H1 (cell line): ENCODE results near the gene TC2N. TPM values are rescaled to one million over a fixed set of nuclear protein-coding genes. Genes with fewer than 3 reads are reported as not detected.

Experiments used
- CTCF ChIA-PET: fragments of 300-600 bp; sonication (Branson Sonifier 250); formaldehyde crosslinking; loops from one replicate; lab custom pipeline; 2021; ENCODE audit not compliant: partially characterized antibody; lab: Charles Lee
- POLR2A ChIA-PET: fragments of 300-600 bp; sonication (Branson Sonifier 250); formaldehyde crosslinking; loops from one replicate; lab custom pipeline; 2021; ENCODE audit warnings: inconsistent platforms; ENCODE audit not compliant: partially characterized antibody; lab: Charles Lee
- DNase-seq, 2 experiments: peaks; one replicate each; pipeline versions ENCODE4 v3.0.0 to v3.0.0-alpha.2; 2010 to 2022; ENCODE audit warnings: low spot score in 2 of 2, low read depth in 1 of 2, mixed read lengths in 1 of 2
- FAIRE-seq: peaks from 2 replicates; lab custom pipeline; 2011; peaks lifted over from hg19 to GRCh38; lab: Jason Lieb, UNC
- H2AFZ ChIP-seq: 2 replicates; pipeline ENCODE4 v1.8.1; 2012; ENCODE audit warnings: low read length, inconsistent platforms
- H2AK5ac ChIP-seq: 2 replicates; pipeline ENCODE4 v1.6.1; 2013; ENCODE audit warnings: low read depth, low read length
- H2BK120ac ChIP-seq: replicated peaks from 2 replicates; pipeline ENCODE3; 2013; ENCODE audit warnings: low read depth, low read length, inconsistent platforms
- H2BK12ac ChIP-seq: 2 replicates; pipeline ENCODE4 v1.6.1; 2013; ENCODE audit warnings: low read depth, low read length
- H2BK15ac ChIP-seq: 2 replicates; pipeline ENCODE4 v1.6.1; 2013; ENCODE audit warnings: low read length
- H2BK20ac ChIP-seq: 2 replicates; pipeline ENCODE4 v1.6.1; 2013; ENCODE audit warnings: low read length
- H2BK5ac ChIP-seq: 2 replicates; pipeline ENCODE4 v1.6.1; 2013; ENCODE audit warnings: low read depth, low read length
- H3K14ac ChIP-seq: 2 replicates; pipeline ENCODE4 v1.6.1; 2013; ENCODE audit warnings: inconsistent platforms; ENCODE audit not compliant: insufficient read length
- H3K18ac ChIP-seq: 2 replicates; pipeline ENCODE4 v1.6.1; 2013; ENCODE audit warnings: low read length; ENCODE audit errors: extremely low read depth
- H3K23ac ChIP-seq: 2 replicates; pipeline ENCODE4 v1.6.1; 2013; ENCODE audit warnings: inconsistent platforms; ENCODE audit not compliant: insufficient read length
- H3K23me2 ChIP-seq: 2 replicates; pipeline ENCODE4 v1.6.1; 2013; ENCODE audit warnings: low read depth, low read length
- H3K27ac ChIP-seq: 2 replicates; pipeline ENCODE4 v1.6.1; 2011; ENCODE audit warnings: low read depth, low read length, inconsistent platforms
- H3K27me3 ChIP-seq, 4 experiments: replicated peaks in 1 of 4; 1 replicate in 1 of 4; 2 replicates in 3 of 4; pipeline versions ENCODE4 v1.6.1 to v1.8.1; 2011 to 2013; ENCODE audit warnings: low read length in 3 of 4, mild to moderate bottlenecking in 3 of 4, inconsistent platforms in 2 of 4, mixed read lengths in 2 of 4, moderate library complexity in 1 of 4; ENCODE audit not compliant: control insufficient read depth in 3 of 4, insufficient read depth in 3 of 4; ENCODE audit errors: extremely low read depth in 1 of 4
- H3K36me3 ChIP-seq, 4 experiments: 2 replicates each; pipeline versions ENCODE4 v1.6.1 to v1.8.1; 2011 to 2013; ENCODE audit warnings: mild to moderate bottlenecking in 4 of 4, low read length in 3 of 4, moderate library complexity in 2 of 4, control low read depth in 1 of 4, inconsistent platforms in 1 of 4; ENCODE audit not compliant: insufficient read depth in 4 of 4, control insufficient read depth in 2 of 4
- H3K4ac ChIP-seq: replicated peaks from 2 replicates; pipeline ENCODE3; 2013; ENCODE audit warnings: low read length, low read depth, mixed read lengths, inconsistent platforms; ENCODE audit not compliant: insufficient read length
- H3K4me1 ChIP-seq, 4 experiments: replicated peaks in 1 of 4; 1 replicate in 1 of 4; 2 replicates in 3 of 4; pipeline versions ENCODE4 v1.6.1 to v1.8.1; 2011 to 2013; ENCODE audit warnings: low read length in 3 of 4, inconsistent platforms in 2 of 4, mixed read lengths in 1 of 4; ENCODE audit not compliant: insufficient read depth in 4 of 4, control insufficient read depth in 3 of 4
- H3K4me2 ChIP-seq, 2 experiments: 2 replicates each; pipeline versions ENCODE4 v1.6.1 to v1.8.1; 2011 to 2013; ENCODE audit warnings: low read depth in 2 of 2, low read length in 2 of 2, control low read depth in 1 of 2, inconsistent platforms in 1 of 2, mild to moderate bottlenecking in 1 of 2; ENCODE audit not compliant: insufficient read depth in 1 of 2
- H3K4me3 ChIP-seq, 4 experiments: fragments of 200-600, 300-600 bp in 1 of 4; sonication (generic), shearing (Covaris generic), sonication (Bioruptor Twin) in 1 of 4; 2 replicates each; pipeline versions ENCODE4 v1.5.1 to v1.8.1; 2011 to 2016; ENCODE audit warnings: low read length in 4 of 4, low read depth in 3 of 4, control low read depth in 2 of 4, inconsistent platforms in 2 of 4, mild to moderate bottlenecking in 2 of 4, mixed read lengths in 1 of 4, moderate library complexity in 1 of 4; ENCODE audit not compliant: insufficient read depth in 2 of 4; ENCODE audit errors: extremely low read depth in 1 of 4
- H3K56ac ChIP-seq: replicated peaks from 2 replicates; pipeline ENCODE3; 2013; ENCODE audit warnings: low read depth, mild to moderate bottlenecking, mixed read lengths, low read length, inconsistent platforms; ENCODE audit not compliant: insufficient read length
- H3K79me1 ChIP-seq: 2 replicates; pipeline ENCODE4 v1.6.1; 2013; ENCODE audit warnings: low read depth, low read length, control low read depth
- H3K79me2 ChIP-seq, 2 experiments: 2 replicates each; pipeline versions ENCODE4 v1.6.1 to v1.8.1; 2012 to 2013; ENCODE audit warnings: low read length in 2 of 2, mild to moderate bottlenecking in 2 of 2, inconsistent platforms in 1 of 2; ENCODE audit not compliant: insufficient read depth in 2 of 2, control insufficient read depth in 1 of 2
- H3K9ac ChIP-seq, 4 experiments: replicated peaks in 1 of 4; 1 replicate in 1 of 4; 2 replicates in 3 of 4; pipeline versions ENCODE4 v1.6.1 to v1.8.1; 2011 to 2013; ENCODE audit warnings: low read depth in 3 of 4, low read length in 3 of 4, control low read depth in 2 of 4, mild to moderate bottlenecking in 2 of 4, moderate library complexity in 2 of 4, inconsistent platforms in 1 of 4; ENCODE audit errors: extremely low read depth in 1 of 4
- H3K9me3 ChIP-seq, 2 experiments: 2 replicates each; pipeline versions ENCODE4 v1.6.1 to v1.8.1; 2012 to 2013; ENCODE audit warnings: mild to moderate bottlenecking in 2 of 2, moderate library complexity in 2 of 2, control low read depth in 1 of 2, inconsistent platforms in 1 of 2, low read depth in 1 of 2, low read length in 1 of 2, mixed read lengths in 1 of 2; ENCODE audit not compliant: insufficient read depth in 2 of 2
- H4K20me1 ChIP-seq, 2 experiments: replicated peaks in 1 of 2; 2 replicates each; pipeline versions ENCODE3 to v1.8.1; 2011 to 2013; ENCODE audit warnings: inconsistent platforms in 2 of 2, low read length in 2 of 2, mild to moderate bottlenecking in 1 of 2; ENCODE audit not compliant: insufficient read depth in 2 of 2, control insufficient read depth in 1 of 2
- H4K5ac ChIP-seq: 2 replicates; pipeline ENCODE4 v1.6.1; 2013; ENCODE audit warnings: low read length, low read depth, mixed read lengths, inconsistent platforms; ENCODE audit not compliant: insufficient read length
- H4K8ac ChIP-seq: 2 replicates; pipeline ENCODE4 v1.8.0; 2013; ENCODE audit warnings: mild to moderate bottlenecking, moderate library complexity, low read length, inconsistent platforms; ENCODE audit not compliant: insufficient read depth; ENCODE audit errors: extremely low read depth
- H4K91ac ChIP-seq: replicated peaks from 2 replicates; pipeline ENCODE3; 2013; ENCODE audit warnings: low read length, mixed read lengths, inconsistent platforms; ENCODE audit not compliant: insufficient read length
- BRCA1 ChIP-seq: IDR thresholded peaks from 2 replicates; pipeline ENCODE4 v1.6.1; 2012; ENCODE audit warnings: low read depth, low read length, improper control_type of control experiment
- CBX5 ChIP-seq: fragments of 300-800, 300-1000 bp; sonication (generic); IDR thresholded peaks from 2 replicates; pipeline ENCODE4 v1.7.1; 2016; ENCODE audit warnings: antibody characterized with exemption, low read length, low read depth
- CBX8 ChIP-seq: fragments of 300-800, 300-1000 bp; sonication (generic); IDR thresholded peaks from 2 replicates; pipeline ENCODE4 v1.7.1; 2016; ENCODE audit warnings: low read depth, low read length, borderline replicate concordance
- JUN ChIP-seq: IDR thresholded peaks from 2 replicates; pipeline ENCODE4 v1.6.1; 2011; ENCODE audit warnings: low read depth, mild to moderate bottlenecking, improper control_type of control experiment, low read length
- NANOG ChIP-seq: IDR thresholded peaks from 2 replicates; pipeline ENCODE4 v1.6.1; 2011; ENCODE audit warnings: low read length, low read depth, mild to moderate bottlenecking, inconsistent platforms; ENCODE audit not compliant: insufficient read depth, poor library complexity, severe bottlenecking
- POLR2AphosphoS5 ChIP-seq: IDR thresholded peaks from 2 replicates; pipeline ENCODE4 v1.6.1; 2011; ENCODE audit warnings: low read depth, low read length
- RNF2 ChIP-seq: fragments of 200-900, 300-1000 bp; sonication (generic); IDR thresholded peaks from 2 replicates; pipeline ENCODE4 v1.7.1; 2016; ENCODE audit warnings: borderline replicate concordance, low read depth, mild to moderate bottlenecking, antibody characterized with exemption, low read length; ENCODE audit not compliant: poor library complexity, severe bottlenecking; ENCODE audit errors: missing control alignments
- RXRA ChIP-seq: IDR thresholded peaks from 2 replicates; pipeline ENCODE4 v1.6.1; 2011; ENCODE audit warnings: low read depth, mild to moderate bottlenecking, low read length, moderate library complexity; ENCODE audit not compliant: insufficient read depth
- SIRT6 ChIP-seq: IDR thresholded peaks from one replicate; pipeline ENCODE4 v1.7.1; 2012; ENCODE audit warnings: low read length, inconsistent platforms
- SP1 ChIP-seq: IDR thresholded peaks from 2 replicates; pipeline ENCODE4 v1.6.1; 2011; ENCODE audit warnings: low read depth, low read length
- SP4 ChIP-seq: IDR thresholded peaks from 2 replicates; pipeline ENCODE4 v1.6.1; 2012; ENCODE audit warnings: low read length, inconsistent platforms
- TAF1 ChIP-seq: IDR thresholded peaks from 2 replicates; pipeline ENCODE4 v1.6.1; 2011; ENCODE audit warnings: mild to moderate bottlenecking, low read depth, low read length
- TCF12 ChIP-seq: IDR thresholded peaks from 2 replicates; pipeline ENCODE4 v1.6.1; 2011; ENCODE audit warnings: low read depth, mild to moderate bottlenecking, low read length
- WGBS, 2 experiments: shearing (Covaris generic) in 1 of 2; methylation state at CpG; one replicate each; pipeline versions ENCODE4 v1.1.6 to v1.1.7; 2013 to 2015; ENCODE audit warnings: low lambda C conversion rate in 2 of 2, mixed read lengths in 2 of 2, inconsistent platforms in 1 of 2, low coverage in 1 of 2, missing lambda C conversion rate in 1 of 2; ENCODE audit not compliant: insufficient replicate concordance in 2 of 2, insufficient coverage in 1 of 2, insufficient read length in 1 of 2; ENCODE audit errors: extremely low coverage in 1 of 2, missing lambda C conversion rate in 1 of 2; 5-methylcytosine and 5-hydroxymethylcytosine counted together
- polyA plus RNA-seq, 7 experiments: library from polyadenylated mRNA; depleted of rRNA in 3 of 7; stranded (reverse) in 5 of 7; unstranded in 2 of 7; fragments of >200 nt in 5 of 7; fragments of 200-250 nt in 2 of 7; gene quantifications; 1 replicate in 5 of 7; 2 replicates in 1 of 7; 4 replicates in 1 of 7; pipeline versions ENCODE4 v1.2.1 to v1.2.3, GENCODE V29; 2011 to 2013; ENCODE audit warnings: missing spikeins in 2 of 7, mixed read lengths in 2 of 7
- total RNA-seq: library from RNA; stranded (reverse); fragmentation: NEBNext Ultra II Directional; extraction: Animal tissue kit (Norgen Biotek cat#: 25700); gene quantifications from 2 replicates; pipeline ENCODE4 v1.2.1, GENCODE V29; 2021

The TC2N gene
- total and polyA plus RNA-seq, 2 of the 8 experiments (the other 6 are each of a cell fraction or from before 2014, with no cell fraction given) = 9.7 to 36.2 TPM

GRCh38 chr14:91743305-91743653, 124.1 kb downstream of the TC2N start:
- 85% methylated on average over 2 of the region's 2 CpGs; no CpG with 5 or more reads in 1 of the 2 experiments for WGBS, 2 experiments
- H2BK15ac ChIP-seq = no peak overlapping the region

More at GRCh38 chr14:91743305-91743653, 124.1 kb downstream of the TC2N start:
- TF ChIP-seq SP4 = no peak
- no peak for TF ChIP-seq BRCA1
- TF ChIP-seq POLR2AphosphoS5 = no peak
- TF ChIP-seq SIRT6 = no peak
- no peak for TF ChIP-seq TCF12
- TF ChIP-seq RXRA = no peak
- no peak for TF ChIP-seq CBX8
- TF ChIP-seq SP1 = no peak
- no peak for TF ChIP-seq TAF1
- TF ChIP-seq NANOG = no peak
- TF ChIP-seq RNF2 = no peak
- no peak for TF ChIP-seq CBX5
- no peak for TF ChIP-seq JUN
- TF ChIP-seq, all 59 proteins: peak for 0
- Histone ChIP-seq H2AK5ac (no peak overlapping the region), H2AFZ (no peak overlapping the region), H3K14ac (no peak overlapping the region), H4K5ac (no peak overlapping the region), H3K4me3 (no peak overlapping the region), H3K9ac (no peak overlapping the region), H3K56ac (no peak overlapping the region), H4K8ac (no peak overlapping the region), H3K4me1 (no peaks in the 10 kb centered on the region), H4K91ac (no peak overlapping the region), H3K79me1 (no peaks in the 10 kb centered on the region), H3K23ac (no peak overlapping the region), H4K20me1 (no peaks in the 10 kb centered on the region), H2BK120ac (no peak overlapping the region), H3K79me2 (no peaks in the 10 kb centered on the region), H3K4me2 (no peak overlapping the region), H3K27me3 (no peaks in the 10 kb centered on the region), H2BK12ac (no peak overlapping the region), H3K23me2 (no peaks in the 10 kb centered on the region), H3K27ac (no peak overlapping the region), H2BK20ac (no peak overlapping the region), H3K36me3 (no peaks in the 10 kb centered on the region), H3K18ac (no peak overlapping the region), H2BK5ac (no peak overlapping the region), H3K4ac (no peak overlapping the region), H3K9me3 (no peaks in the 10 kb centered on the region)
- no peak for FAIRE-seq
- ChIA-PET POLR2A (no interaction called here), CTCF (no interaction called here)
- no peak for DNase-seq
